Measurements from ENCODE around the gene TRIO. TPM values are rescaled to one million over a fixed set of nuclear protein-coding genes. Genes with fewer than 3 reads are reported as not detected.

The TRIO gene
- total and polyA plus RNA-seq, 4 donors: 22.0 to 374 (median 191) TPM

- H3K4me1 ChIP-seq (ENCODE audit: control insufficient read depth in 1 of 2, insufficient read depth in 2 of 2, low read length in 2 of 2): no peaks in the 10 kb centered on the region
- 97% methylated on average over 7 of the region's 7 CpGs for WGBS, 2 donors
- H3K36me3 ChIP-seq (ENCODE audit: control insufficient read depth in 1 of 2, insufficient read depth in 2 of 2, low read length in 1 of 2): no peaks in the 10 kb centered on the region
- no peaks in the 10 kb centered on the region for H3K9me3 ChIP-seq (ENCODE audit: control insufficient read depth, low read length)
- no peak overlapping the region for H3K4me3 ChIP-seq (ENCODE audit: low read length in 2 of 2)
- DNase-seq: no peak
- no peaks in the 10 kb centered on the region for H3K27me3 ChIP-seq (ENCODE audit: control insufficient read depth in 1 of 2, insufficient read depth in 2 of 2, low read length in 1 of 2)
- no peak for ATAC-seq (ENCODE audit: low FRiP score)
- intact Hi-C loops (cut with DNase I): loop anchor here in 1 of 2 donors (10.0 kb wide), 1 partner anchor 219 kb away; no protein-coding TSS in a partner anchor
- H3K27ac ChIP-seq (ENCODE audit: low read depth in 1 of 2, low read length in 2 of 2): no peak overlapping the region
Observed at GRCh38 chr5:14115323-14115895, 27.7 kb upstream of the TRIO start.

GRCh38 chr5:14118551-14119320 is 24.4 kb upstream of the TRIO start:
- Histone ChIP-seq H3K4me3 (ENCODE audit: low read length in 2 of 2) (no peak overlapping the region), H3K4me1 (ENCODE audit: control insufficient read depth in 1 of 2, insufficient read depth in 2 of 2, low read length in 2 of 2) (no peaks in the 10 kb centered on the region), H3K9me3 (ENCODE audit: control insufficient read depth, low read length) (no peaks in the 10 kb centered on the region), H3K36me3 (ENCODE audit: control insufficient read depth in 1 of 2, insufficient read depth in 2 of 2, low read length in 1 of 2) (no peaks in the 10 kb centered on the region), H3K27ac (ENCODE audit: low read depth in 1 of 2, low read length in 2 of 2) (no peak overlapping the region), H3K27me3 (ENCODE audit: control insufficient read depth in 1 of 2, insufficient read depth in 2 of 2, low read length in 1 of 2) (no peaks in the 10 kb centered on the region)
- ATAC-seq (ENCODE audit: low FRiP score) (no peak), DNase-seq (peak in 1 of 2 donors; percentile 73)
- 64 to 66% methylated on average over 15 of the region's 15 CpGs for WGBS, 2 donors
- intact Hi-C loops (cut with DNase I): loop anchor here in 1 of 2 donors (10.0 kb wide), 1 partner anchor 216 kb away; no protein-coding TSS in a partner anchor

GRCh38 chr5:14120176-14120575 is 23.0 kb upstream of the TRIO start:
- WGBS, 2 donors: 93 to 94% methylated on average over 4 of the region's 4 CpGs
- no peak for DNase-seq
- Histone ChIP-seq H3K36me3 (ENCODE audit: control insufficient read depth in 1 of 2, insufficient read depth in 2 of 2, low read length in 1 of 2) (no peaks in the 10 kb centered on the region), H3K27ac (ENCODE audit: low read depth in 1 of 2, low read length in 2 of 2) (no peak overlapping the region), H3K27me3 (ENCODE audit: control insufficient read depth in 1 of 2, insufficient read depth in 2 of 2, low read length in 1 of 2) (no peaks in the 10 kb centered on the region), H3K9me3 (ENCODE audit: control insufficient read depth, low read length) (no peaks in the 10 kb centered on the region), H3K4me1 (ENCODE audit: control insufficient read depth in 1 of 2, insufficient read depth in 2 of 2, low read length in 2 of 2) (no peaks in the 10 kb centered on the region), H3K4me3 (ENCODE audit: low read length in 2 of 2) (no peak overlapping the region)
- ATAC-seq (ENCODE audit: low FRiP score): no peak
- intact Hi-C loops (cut with DNase I): no loop called here

GRCh38 chr5:14121552-14121951 is 21.6 kb upstream of the TRIO start:
- Histone ChIP-seq H3K27me3 (ENCODE audit: control insufficient read depth in 1 of 2, insufficient read depth in 2 of 2, low read length in 1 of 2) (no peaks in the 10 kb centered on the region), H3K36me3 (ENCODE audit: control insufficient read depth in 1 of 2, insufficient read depth in 2 of 2, low read length in 1 of 2) (no peaks in the 10 kb centered on the region), H3K27ac (ENCODE audit: low read depth in 1 of 2, low read length in 2 of 2) (no peak overlapping the region), H3K9me3 (ENCODE audit: control insufficient read depth, low read length) (no peaks in the 10 kb centered on the region), H3K4me1 (ENCODE audit: control insufficient read depth in 1 of 2, insufficient read depth in 2 of 2, low read length in 2 of 2) (no peaks in the 10 kb centered on the region), H3K4me3 (ENCODE audit: low read length in 2 of 2) (no peak overlapping the region)
- no peak for ATAC-seq (ENCODE audit: low FRiP score)
- WGBS, 2 donors: 96 to 100% methylated on average over 1 of the region's 1 CpG
- no peak for DNase-seq
- intact Hi-C loops (cut with DNase I): no loop called here

- 96 to 97% methylated on average over 4 of the region's 4 CpGs for WGBS, 2 donors
- intact Hi-C loops (cut with DNase I): no loop called here
- H3K4me3 ChIP-seq (ENCODE audit: low read length in 2 of 2): no peak overlapping the region
- DNase-seq (no peak), ATAC-seq (ENCODE audit: low FRiP score) (no peak)
- H3K9me3 ChIP-seq (ENCODE audit: control insufficient read depth, low read length): no peaks in the 10 kb centered on the region
- no peaks in the 10 kb centered on the region for H3K4me1 ChIP-seq (ENCODE audit: control insufficient read depth in 1 of 2, insufficient read depth in 2 of 2, low read length in 2 of 2)
- H3K27me3 ChIP-seq (ENCODE audit: control insufficient read depth in 1 of 2, insufficient read depth in 2 of 2, low read length in 1 of 2): no peaks in the 10 kb centered on the region
- no peak overlapping the region for H3K27ac ChIP-seq (ENCODE audit: low read depth in 1 of 2, low read length in 2 of 2)
- H3K36me3 ChIP-seq (ENCODE audit: control insufficient read depth in 1 of 2, insufficient read depth in 2 of 2, low read length in 1 of 2): no peaks in the 10 kb centered on the region
Observed at GRCh38 chr5:14122089-14122488, 21.1 kb upstream of the TRIO start.

GRCh38 chr5:14123551-14123950 is 19.6 kb upstream of the TRIO start:
- DNase-seq (no peak), ATAC-seq (ENCODE audit: low FRiP score) (no peak)
- Histone ChIP-seq H3K27me3 (ENCODE audit: control insufficient read depth in 1 of 2, insufficient read depth in 2 of 2, low read length in 1 of 2) (no peaks in the 10 kb centered on the region), H3K9me3 (ENCODE audit: control insufficient read depth, low read length) (no peaks in the 10 kb centered on the region), H3K36me3 (ENCODE audit: control insufficient read depth in 1 of 2, insufficient read depth in 2 of 2, low read length in 1 of 2) (no peaks in the 10 kb centered on the region), H3K4me1 (ENCODE audit: control insufficient read depth in 1 of 2, insufficient read depth in 2 of 2, low read length in 2 of 2) (no peaks in the 10 kb centered on the region), H3K27ac (ENCODE audit: low read depth in 1 of 2, low read length in 2 of 2) (no peak overlapping the region), H3K4me3 (ENCODE audit: low read length in 2 of 2) (no peak overlapping the region)
- intact Hi-C loops (cut with DNase I): no loop called here
- 96% methylated on average over 4 of the region's 4 CpGs for WGBS, 2 donors

- H3K27me3 ChIP-seq (ENCODE audit: control insufficient read depth in 1 of 2, insufficient read depth in 2 of 2, low read length in 1 of 2): no peaks in the 10 kb centered on the region
- no peaks in the 10 kb centered on the region for H3K36me3 ChIP-seq (ENCODE audit: control insufficient read depth in 1 of 2, insufficient read depth in 2 of 2, low read length in 1 of 2)
- intact Hi-C loops (cut with DNase I): no loop called here
- no peak for DNase-seq
- 97% methylated on average over 5 of the region's 5 CpGs for WGBS, 2 donors
- ATAC-seq (ENCODE audit: low FRiP score): no peak
- H3K9me3 ChIP-seq (ENCODE audit: control insufficient read depth, low read length): no peaks in the 10 kb centered on the region
- H3K4me3 ChIP-seq (ENCODE audit: low read length in 2 of 2): no peak overlapping the region
- no peak overlapping the region for H3K27ac ChIP-seq (ENCODE audit: low read depth in 1 of 2, low read length in 2 of 2)
- no peaks in the 10 kb centered on the region for H3K4me1 ChIP-seq (ENCODE audit: control insufficient read depth in 1 of 2, insufficient read depth in 2 of 2, low read length in 2 of 2)
Observed at GRCh38 chr5:14123974-14124482, 19.1 kb upstream of the TRIO start.

- no peaks in the 10 kb centered on the region for H3K4me1 ChIP-seq (ENCODE audit: control insufficient read depth in 1 of 2, insufficient read depth in 2 of 2, low read length in 2 of 2)
- DNase-seq: no peak
- intact Hi-C loops (cut with DNase I): no loop called here
- no peak for ATAC-seq (ENCODE audit: low FRiP score)
- H3K9me3 ChIP-seq (ENCODE audit: control insufficient read depth, low read length): no peaks in the 10 kb centered on the region
- H3K36me3 ChIP-seq (ENCODE audit: control insufficient read depth in 1 of 2, insufficient read depth in 2 of 2, low read length in 1 of 2): no peaks in the 10 kb centered on the region
- H3K27ac ChIP-seq (ENCODE audit: low read depth in 1 of 2, low read length in 2 of 2): no peak overlapping the region
- no peak overlapping the region for H3K4me3 ChIP-seq (ENCODE audit: low read length in 2 of 2)
- 57 to 67% methylated on average over 1 of the region's 1 CpG for WGBS, 2 donors
- no peaks in the 10 kb centered on the region for H3K27me3 ChIP-seq (ENCODE audit: control insufficient read depth in 1 of 2, insufficient read depth in 2 of 2, low read length in 1 of 2)
Observed at GRCh38 chr5:14125262-14125661, 17.9 kb upstream of the TRIO start.

GRCh38 chr5:14127587-14127986 is 15.6 kb upstream of the TRIO start:
- no peaks in the 10 kb centered on the region for H3K9me3 ChIP-seq (ENCODE audit: control insufficient read depth, low read length)
- H3K4me1 ChIP-seq (ENCODE audit: control insufficient read depth in 1 of 2, insufficient read depth in 2 of 2, low read length in 2 of 2): no peaks in the 10 kb centered on the region
- no peak overlapping the region for H3K4me3 ChIP-seq (ENCODE audit: low read length in 2 of 2)
- no peaks in the 10 kb centered on the region for H3K27me3 ChIP-seq (ENCODE audit: control insufficient read depth in 1 of 2, insufficient read depth in 2 of 2, low read length in 1 of 2)
- ATAC-seq (ENCODE audit: low FRiP score): no peak
- 72 to 76% methylated on average over 3 of the region's 3 CpGs for WGBS, 2 donors
- intact Hi-C loops (cut with DNase I): no loop called here
- no peak for DNase-seq
- H3K27ac ChIP-seq (ENCODE audit: low read depth in 1 of 2, low read length in 2 of 2): no peak overlapping the region
- no peaks in the 10 kb centered on the region for H3K36me3 ChIP-seq (ENCODE audit: control insufficient read depth in 1 of 2, insufficient read depth in 2 of 2, low read length in 1 of 2)

All from aorta (tissue), 5 donors.